Lung (tissue), 12 donors: ENCODE results near the gene SLCO3A1. TPM values are rescaled to one million over a fixed set of nuclear protein-coding genes. Genes with fewer than 3 reads are reported as not detected.

ENCODE experiments used
- ATAC-seq: fragments of 200-7000 bp; cut with Tn5 transposase; one replicate; pipeline ENCODE4 v1.9.1; 2020; ENCODE audit warnings: moderate number of reproducible peaks; ENCODE audit not compliant: insufficient read depth, low FRiP score
- DNase-seq, 3 donors: peaks; one replicate each; pipeline ENCODE4 v3.0.0-alpha.2; 2013 to 2017
- H3K27ac ChIP-seq, 2 donors: one replicate each; pipeline ENCODE4 v1.5.1; 2013; ENCODE audit warnings: mild to moderate bottlenecking in 2 of 2, moderate library complexity in 2 of 2, control low read depth in 1 of 2, inconsistent platforms in 1 of 2, low read depth in 1 of 2, low read length in 1 of 2
- H3K27me3 ChIP-seq, 3 donors: one replicate each; pipeline ENCODE4 v1.5.1; 2013; ENCODE audit warnings: low read length in 2 of 3; ENCODE audit not compliant: control insufficient read depth in 3 of 3, insufficient read depth in 3 of 3
- H3K36me3 ChIP-seq, 4 donors: one replicate each; pipeline ENCODE4 v1.5.1; 2013; ENCODE audit warnings: low read length in 4 of 4, mild to moderate bottlenecking in 1 of 4, moderate library complexity in 1 of 4; ENCODE audit not compliant: control insufficient read depth in 4 of 4, insufficient read depth in 4 of 4
- H3K4me1 ChIP-seq, 5 donors: one replicate each; pipeline ENCODE4 v1.5.1; 2013; ENCODE audit warnings: low read length in 5 of 5, mild to moderate bottlenecking in 2 of 5, moderate library complexity in 1 of 5; ENCODE audit not compliant: control insufficient read depth in 5 of 5, insufficient read depth in 5 of 5
- H3K4me3 ChIP-seq: one replicate; pipeline ENCODE4 v1.5.1; 2013; ENCODE audit warnings: mild to moderate bottlenecking, control low read depth, moderate library complexity
- H3K9ac ChIP-seq, 2 donors: one replicate each; pipeline ENCODE4 v1.5.1; 2013; ENCODE audit warnings: low read length in 2 of 2, control low read depth in 1 of 2; ENCODE audit not compliant: insufficient read depth in 1 of 2
- H3K9me3 ChIP-seq, 4 donors: one replicate each; pipeline ENCODE4 v1.5.1; 2013; ENCODE audit warnings: low read length in 3 of 4, mild to moderate bottlenecking in 1 of 4, moderate library complexity in 1 of 4; ENCODE audit not compliant: control insufficient read depth in 4 of 4, insufficient read depth in 3 of 4
- WGBS, 2 donors: extraction: QIAGEN DNeasy Blood & Tissue Kit; methylation state at CpG; one replicate each; pipeline ENCODE4 v1.1.7; 2013; 5-methylcytosine and 5-hydroxymethylcytosine counted together
- polyA plus RNA-seq, 2 donors: library from polyadenylated mRNA; stranded (reverse); fragments of 200-250 nt; gene quantifications; one replicate each; pipeline ENCODE4 v1.2.1, GENCODE V29; 2013
- total RNA-seq, 2 donors: library from RNA; depleted of rRNA in 1 of 2; stranded (reverse); fragments of >200 nt in 1 of 2; gene quantifications; one replicate each; pipeline ENCODE4 v1.2.1, GENCODE V29; 2014 to 2021
- TF ChIP-seq, protein P1 (sequence below): IDR thresholded peaks from 2 replicates; pipeline ENCODE4 v1.5.1; 2012; ENCODE audit warnings: mild to moderate bottlenecking; ENCODE audit errors: control extremely low read depth, extremely low read depth
- donor health status: control.
- donor health status: control.
- donor health status: Bipolar disorder and iron deficiency.
- donor health status: healthy.
- donor health status: DM: yes; HTN: yes; CAD: no.

SLCO3A1 gene
- total and polyA plus RNA-seq, 4 donors: 20.5 to 56.3 (median 33.5) TPM

DNA sequence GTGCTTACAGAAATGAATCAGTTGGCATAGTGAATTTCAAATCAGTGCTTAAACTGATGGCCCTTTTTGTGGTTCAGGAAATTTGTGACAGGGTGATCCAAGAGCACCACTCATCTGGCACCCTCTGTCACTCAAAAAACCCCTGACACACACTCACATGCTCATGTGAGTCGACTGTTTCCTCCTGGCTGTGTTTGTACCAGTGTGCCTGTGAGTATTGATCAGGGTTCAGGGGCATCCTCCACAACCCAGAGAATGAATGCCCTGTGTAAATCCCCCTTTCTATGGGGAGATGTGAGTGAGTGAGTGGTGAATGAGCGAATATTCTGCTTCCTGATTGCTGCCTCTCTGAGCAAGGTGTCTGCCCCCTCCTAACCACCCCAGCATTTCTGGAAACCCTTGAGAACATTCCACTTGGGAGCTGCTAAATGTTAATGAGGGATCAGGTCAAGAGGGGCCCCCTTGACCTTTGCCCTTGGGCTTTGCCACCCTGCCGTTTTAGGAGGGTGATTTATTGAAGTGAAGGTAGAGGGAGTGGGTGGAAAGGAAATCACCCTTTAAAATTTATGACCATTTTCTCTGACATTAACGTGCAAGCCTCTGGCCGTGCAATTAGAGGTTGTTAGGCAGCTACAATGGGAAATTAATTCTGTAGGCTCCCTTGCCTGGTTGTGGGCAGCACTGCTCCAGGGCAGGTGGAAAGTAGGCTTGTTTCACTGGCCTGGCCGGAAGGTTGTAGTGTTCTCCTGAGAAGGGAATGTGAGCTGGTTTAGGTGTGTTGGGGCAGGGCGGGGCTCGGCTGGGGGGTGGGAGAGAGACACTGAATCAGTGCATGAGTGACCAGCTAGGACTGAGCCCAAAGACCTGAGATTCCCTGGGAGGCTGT lies 87.2 kb downstream of the SLCO3A1 start:
- no peak for ATAC-seq
- H3K4me1 ChIP-seq: peaks cover 16 to 39% (median 19%) of the 10 kb centered on the region in 5 donors
- H3K27ac ChIP-seq: peak overlapping the region; percentile 14 to 89
- no peak overlapping the region for H3K9ac ChIP-seq
- H3K9me3 ChIP-seq: no peaks in the 10 kb centered on the region
- WGBS, 2 donors: 50 to 65% methylated on average over 8 of the region's 8 CpGs
- no peaks in the 10 kb centered on the region for H3K27me3 ChIP-seq
- no peaks in the 10 kb centered on the region for H3K36me3 ChIP-seq
- DNase-seq: no peak
- no peak overlapping the region for H3K4me3 ChIP-seq
- TF ChIP-seq, protein P1, sequence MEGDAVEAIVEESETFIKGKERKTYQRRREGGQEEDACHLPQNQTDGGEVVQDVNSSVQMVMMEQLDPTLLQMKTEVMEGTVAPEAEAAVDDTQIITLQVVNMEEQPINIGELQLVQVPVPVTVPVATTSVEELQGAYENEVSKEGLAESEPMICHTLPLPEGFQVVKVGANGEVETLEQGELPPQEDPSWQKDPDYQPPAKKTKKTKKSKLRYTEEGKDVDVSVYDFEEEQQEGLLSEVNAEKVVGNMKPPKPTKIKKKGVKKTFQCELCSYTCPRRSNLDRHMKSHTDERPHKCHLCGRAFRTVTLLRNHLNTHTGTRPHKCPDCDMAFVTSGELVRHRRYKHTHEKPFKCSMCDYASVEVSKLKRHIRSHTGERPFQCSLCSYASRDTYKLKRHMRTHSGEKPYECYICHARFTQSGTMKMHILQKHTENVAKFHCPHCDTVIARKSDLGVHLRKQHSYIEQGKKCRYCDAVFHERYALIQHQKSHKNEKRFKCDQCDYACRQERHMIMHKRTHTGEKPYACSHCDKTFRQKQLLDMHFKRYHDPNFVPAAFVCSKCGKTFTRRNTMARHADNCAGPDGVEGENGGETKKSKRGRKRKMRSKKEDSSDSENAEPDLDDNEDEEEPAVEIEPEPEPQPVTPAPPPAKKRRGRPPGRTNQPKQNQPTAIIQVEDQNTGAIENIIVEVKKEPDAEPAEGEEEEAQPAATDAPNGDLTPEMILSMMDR: no peak

DNA sequence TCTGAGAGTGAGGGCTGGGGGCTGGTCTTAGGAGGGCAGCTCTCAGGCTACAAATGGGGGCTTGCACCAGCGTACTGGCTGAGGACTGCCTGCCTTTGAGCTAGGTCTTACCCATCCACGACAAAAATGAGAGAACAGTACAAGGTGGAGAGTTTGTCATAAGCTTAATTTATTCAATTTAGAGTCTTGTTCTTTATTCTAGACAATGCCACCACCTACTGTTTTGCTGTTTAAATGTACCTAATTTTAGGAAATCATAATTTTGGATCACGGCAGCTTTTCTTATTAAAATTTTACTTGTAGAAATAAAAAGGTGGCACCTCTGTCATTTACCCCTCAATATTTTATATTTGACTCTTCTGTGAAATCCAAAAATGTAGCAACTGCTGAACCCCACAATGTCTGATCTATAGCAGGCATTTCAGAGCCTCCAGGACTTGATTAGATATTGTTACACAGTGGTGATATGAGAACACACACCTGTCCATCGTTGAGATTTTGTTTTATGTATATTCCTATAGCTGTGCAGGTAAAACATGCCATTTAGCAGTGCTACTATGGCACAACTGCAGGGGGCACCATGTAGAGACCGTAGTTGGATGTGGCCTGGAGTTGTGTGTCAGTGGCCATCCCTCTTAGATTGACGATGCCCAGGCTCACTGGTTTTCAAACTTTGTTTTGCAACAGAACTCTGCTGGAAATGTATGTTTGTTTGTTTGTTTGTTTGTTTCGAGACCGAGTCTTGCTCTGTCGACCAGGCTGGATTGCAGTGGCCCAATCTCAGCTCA lies 88.6 kb downstream of the SLCO3A1 start:
- no peak overlapping the region for H3K4me3 ChIP-seq
- no peaks in the 10 kb centered on the region for H3K27me3 ChIP-seq
- H3K9me3 ChIP-seq: no peaks in the 10 kb centered on the region
- H3K27ac ChIP-seq: peak overlapping the region in 1 of 2 donors; percentile 86
- no peaks in the 10 kb centered on the region for H3K36me3 ChIP-seq
- no peak overlapping the region for H3K9ac ChIP-seq
- H3K4me1 ChIP-seq: peaks cover 16 to 45% (median 22%) of the 10 kb centered on the region in 5 donors
- WGBS, 2 donors: 70 to 76% methylated on average over 9 of the region's 9 CpGs
- TF ChIP-seq, protein P1: no peak
- DNase-seq (no peak), ATAC-seq (no peak)

DNA sequence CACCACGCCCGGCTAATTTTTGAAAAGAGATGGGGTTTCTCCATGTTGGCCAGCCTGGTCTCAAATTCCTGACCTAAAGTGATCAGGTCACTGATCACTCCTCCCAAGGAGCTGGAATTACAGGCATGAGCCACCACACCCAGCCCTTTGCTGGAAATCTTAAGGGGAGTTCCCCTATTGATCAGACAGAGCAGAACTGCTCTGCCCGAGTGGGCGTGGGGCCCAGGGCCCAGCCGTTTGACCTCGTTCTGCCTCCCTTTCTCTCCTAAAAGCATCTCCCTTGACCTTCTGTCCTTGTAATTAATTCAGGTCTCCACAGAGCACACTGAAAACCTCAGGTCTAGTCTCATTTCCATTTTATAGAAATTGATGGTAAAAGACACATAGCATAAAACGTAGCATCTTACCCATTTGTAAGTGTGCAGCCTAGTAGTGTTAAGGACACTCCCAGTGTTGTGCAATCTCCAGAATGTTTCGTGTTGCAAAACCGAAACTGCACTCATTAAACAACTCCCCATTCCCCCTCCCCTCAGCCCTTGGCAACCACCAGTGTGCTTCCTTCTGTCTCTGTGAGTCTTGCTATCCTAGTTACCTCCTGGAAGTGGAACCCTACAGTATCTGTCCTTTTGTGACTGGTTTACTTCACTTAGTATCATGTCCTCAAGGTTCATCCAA lies 89.3 kb downstream of the SLCO3A1 start:
- Histone ChIP-seq H3K27me3 (no peaks in the 10 kb centered on the region), H3K4me1 (peaks cover 16 to 49% (median 30%) of the 10 kb centered on the region in 5 donors), H3K36me3 (no peaks in the 10 kb centered on the region), H3K4me3 (no peak overlapping the region), H3K9me3 (no peaks in the 10 kb centered on the region), H3K27ac (peak overlapping the region; percentile 3 to 86), H3K9ac (peak overlapping the region in 1 of 2 donors; percentile 69)
- DNase-seq: peak; percentile 89 to 99 (median 97)
- 19 to 20% methylated on average over 9 of the region's 9 CpGs for WGBS, 2 donors
- ATAC-seq: peak; percentile 66
- TF ChIP-seq, protein P1: no peak
